GM21360 (cell line): ENCODE data around the gene PNKD.
A peak's percentile ranks its signal among the peaks of the same experiment; 100 is the strongest.
"Not testable (repeated sequence)": the region's sequence is repeated elsewhere in the genome, so short reads cannot be mapped to it uniquely, and the experiment has no call there.

Source experiments
- ATAC-seq: cut with Tn5 transposase; IDR thresholded peaks from one replicate; pipeline ENCODE4 v1.9.1; 2021; ENCODE audit warnings: mild to moderate bottlenecking, moderate library complexity; ENCODE audit not compliant: unreplicated experiment

PNKD gene

GRCh38 chr2:218314764-218315163 is 44.4 kb downstream of the PNKD start:
- not testable (repeated sequence) for ATAC-seq

GRCh38 chr2:218315397-218315796 is 45.1 kb downstream of the PNKD start:
- no peak for ATAC-seq

GRCh38 chr2:218317303-218317630 is 46.9 kb downstream of the PNKD start:
- no peak for ATAC-seq

GRCh38 chr2:218317835-218318234 is 47.5 kb downstream of the PNKD start:
- no peak for ATAC-seq

GRCh38 chr2:218318241-218318640 is 47.9 kb downstream of the PNKD start:
- ATAC-seq, result no peak

GRCh38 chr2:218319813-218320365 is 49.6 kb downstream of the PNKD start:
- ATAC-seq, result no peak

- ATAC-seq, result no peak
Observed at GRCh38 chr2:218320704-218321336, 50.5 kb downstream of the PNKD start.

- peak; percentile 63 for ATAC-seq
Observed at GRCh38 chr2:218322768-218323525, 52.6 kb downstream of the PNKD start.

- no peak for ATAC-seq
Observed at GRCh38 chr2:218323526-218324472, 53.5 kb downstream of the PNKD start.

- no peak for ATAC-seq
Observed at GRCh38 chr2:218325566-218326160, 55.3 kb downstream of the PNKD start.

GRCh38 chr2:218326315-218326714 is 56.0 kb downstream of the PNKD start:
- no peak for ATAC-seq

- ATAC-seq, result no peak
Observed at GRCh38 chr2:218327451-218328210, 57.3 kb downstream of the PNKD start.

GRCh38 chr2:218328294-218328693 is 58.0 kb downstream of the PNKD start:
- ATAC-seq, result no peak

- ATAC-seq, result peak; percentile 35
Observed at GRCh38 chr2:218329027-218329825, 58.9 kb downstream of the PNKD start.

GRCh38 chr2:218329826-218330593 is 59.7 kb downstream of the PNKD start:
- ATAC-seq, result peak; percentile 38

GRCh38 chr2:218331745-218332144 is 61.4 kb downstream of the PNKD start:
- no peak for ATAC-seq

- no peak for ATAC-seq
Observed at GRCh38 chr2:218332288-218332687, 62.0 kb downstream of the PNKD start.

GRCh38 chr2:218332920-218333645 is 62.8 kb downstream of the PNKD start:
- ATAC-seq, result no peak
